Sigmoid colon (tissue), 7 donors: ENCODE measurements around the gene DNTTIP2. TPM values are rescaled to one million over a fixed set of nuclear protein-coding genes. Genes with fewer than 3 reads are reported as not detected.
"Not testable (repeated sequence)": the region's sequence is repeated elsewhere in the genome, so short reads cannot be mapped to it uniquely, and the experiment has no call there.

Experiments
- DNase-seq: peaks from one replicate; pipeline ENCODE4 v3.0.0-alpha.2; 2019
- H3K27ac ChIP-seq, 4 donors: fragments of 200-600 bp; sonication (generic); one replicate each; pipeline ENCODE4 v1.5.1; 2016 to 2019; ENCODE audit warnings: mild to moderate bottlenecking in 1 of 4
- H3K27me3 ChIP-seq, 3 donors: fragments of 200-600 bp; sonication (generic); one replicate each; pipeline ENCODE4 v1.5.1; 2019; ENCODE audit warnings: mild to moderate bottlenecking in 1 of 3
- H3K36me3 ChIP-seq, 4 donors: fragments of 200-600 bp; sonication (generic); one replicate each; pipeline ENCODE4 v1.5.1; 2016 to 2019
- H3K4me1 ChIP-seq, 4 donors: fragments of 200-600 bp; sonication (generic); one replicate each; pipeline ENCODE4 v1.5.1; 2017 to 2019
- H3K4me3 ChIP-seq, 4 donors: fragments of 200-600 bp; sonication (generic); one replicate each; pipeline ENCODE4 v1.5.1; 2017 to 2019; ENCODE audit warnings: mild to moderate bottlenecking in 2 of 4, moderate library complexity in 1 of 4
- H3K9me3 ChIP-seq, 4 donors: fragments of 200-600 bp in 3 of 4; sonication (generic) in 3 of 4; one replicate each; pipeline versions ENCODE4 v1.5.1 to v1.6.1; 2013 to 2019
- CTCF ChIP-seq, 4 experiments: fragments of 450-650 bp in 3 of 4; fragments of 200-600 bp in 1 of 4; IDR thresholded peaks; one replicate each; pipeline ENCODE4 v1.5.1; 2016 to 2019; ENCODE audit warnings: antibody characterized with exemption in 4 of 4, mild to moderate bottlenecking in 3 of 4, moderate library complexity in 2 of 4
- EP300 ChIP-seq, 4 donors: sonication (generic); formaldehyde crosslinking; IDR thresholded peaks; one replicate each; pipeline ENCODE4 v1.6.1; 2017; ENCODE audit warnings: antibody characterized with exemption in 4 of 4
- POLR2A ChIP-seq, 2 donors: fragments of 450-650 bp; IDR thresholded peaks; one replicate each; pipeline ENCODE4 v1.6.1; 2016; ENCODE audit warnings: antibody characterized with exemption in 2 of 2, mild to moderate bottlenecking in 2 of 2, moderate library complexity in 2 of 2
- POLR2AphosphoS5 ChIP-seq, 4 donors: sonication (generic); formaldehyde crosslinking; IDR thresholded peaks; one replicate each; pipeline ENCODE4 v1.6.1; 2017; ENCODE audit warnings: antibody characterized with exemption in 4 of 4
- WGBS, 2 donors: extraction: QIAGEN DNeasy Blood & Tissue Kit; methylation state at CpG; one replicate each; pipeline ENCODE4 v1.1.7; 2013; 5-methylcytosine and 5-hydroxymethylcytosine counted together
- intact Hi-C: fragments of 100-400 bp; cut with DNase I; formaldehyde crosslinking; loops from one replicate; pipeline ENCODE4 v1.15.1; 2023
- polyA plus RNA-seq, 3 donors: library from polyadenylated mRNA; stranded (reverse); fragments of 200-250 nt; gene quantifications; one replicate each; pipeline ENCODE4 v1.2.3, GENCODE V29; 2013
- total RNA-seq, 4 donors: library from RNA; depleted of rRNA; stranded (reverse); fragments of >200 nt; gene quantifications; one replicate each; pipeline ENCODE4 v1.1.0, GENCODE V29; 2016
- donor health status: healthy with polysubstance abuse.
- donor health status: Bipolar disorder and iron deficiency.
- donor health status: healthy.

The DNTTIP2 gene
- total and polyA plus RNA-seq, 7 donors, result 22.2 to 48.9 (median 29.5) TPM

DNA sequence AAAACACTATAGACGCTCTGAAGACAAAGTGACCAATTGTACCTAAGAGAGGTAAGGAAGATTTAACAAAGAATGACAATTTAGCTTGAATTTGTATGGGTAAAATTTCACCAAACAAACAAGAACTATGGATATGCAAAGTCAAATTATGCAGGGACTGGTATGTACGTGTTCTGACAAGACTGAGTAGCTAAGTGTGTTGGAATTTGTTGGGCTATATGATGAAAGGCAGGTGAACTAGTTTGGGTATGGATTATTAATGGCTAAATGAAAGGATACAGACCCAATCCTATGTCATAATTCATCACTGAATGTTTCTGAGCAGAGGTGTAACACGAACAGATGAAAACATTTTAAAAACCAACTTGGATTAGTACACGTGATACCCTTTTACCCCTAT is 7.6 kb downstream of the DNTTIP2 start:
- H3K36me3 ChIP-seq, result peaks cover 27 to 85% (median 54%) of the 10 kb centered on the region in 4 donors

GRCh38 chr1:93869653-93870052 is 9.4 kb downstream of the DNTTIP2 start:
- H3K36me3 ChIP-seq, result peaks cover 20 to 68% (median 50%) of the 10 kb centered on the region in 4 donors
- DNase-seq, result no peak
- no peaks in the 10 kb centered on the region for H3K9me3 ChIP-seq
- no peak overlapping the region for H3K4me3 ChIP-seq
- no peak overlapping the region for H3K27ac ChIP-seq
- H3K27me3 ChIP-seq, result no peaks in the 10 kb centered on the region
- no peaks in the 10 kb centered on the region for H3K4me1 ChIP-seq
- intact Hi-C loops, result loop anchor here (5.0 kb wide), 1 partner anchor 567 kb away; no protein-coding TSS in a partner anchor
- TF ChIP-seq EP300 (IDR thresholded peaks at IDR 0.05) (no peak), POLR2A (IDR thresholded peaks at IDR 0.05) (no peak), CTCF (IDR thresholded peaks at IDR 0.05) (no peak), POLR2AphosphoS5 (IDR thresholded peaks at IDR 0.05) (no peak)
- WGBS, 2 donors, result 92 to 93% methylated on average over 5 of the region's 5 CpGs

More for the DNA sequence above, 7.6 kb downstream of the DNTTIP2 start:
- no peaks in the 10 kb centered on the region for H3K9me3 ChIP-seq
- 83 to 84% methylated on average over 4 of the region's 4 CpGs for WGBS, 2 donors
- TF ChIP-seq EP300 (IDR thresholded peaks at IDR 0.05) (no peak), POLR2A (IDR thresholded peaks at IDR 0.05) (no peak), CTCF (IDR thresholded peaks at IDR 0.05) (no peak), POLR2AphosphoS5 (IDR thresholded peaks at IDR 0.05) (no peak)
- DNase-seq, result no peak
- H3K4me3 ChIP-seq, result no peak overlapping the region
- peaks cover 0 to 5% (median 2%) of the 10 kb centered on the region in 4 donors for H3K4me1 ChIP-seq
- H3K27ac ChIP-seq, result no peak overlapping the region
- no peaks in the 10 kb centered on the region for H3K27me3 ChIP-seq
- intact Hi-C loops, result loop anchor here (5.0 kb wide), 1 partner anchor 569 kb away; no protein-coding TSS in a partner anchor

- H3K27me3 ChIP-seq, H3K4me3 ChIP-seq, H3K27ac ChIP-seq, H3K9me3 ChIP-seq, DNase-seq, intact Hi-C loops, H3K4me1 ChIP-seq: not testable (repeated sequence)
- WGBS, 2 donors, result 86 to 93% methylated on average over 1 of the region's 1 CpG
- peaks cover 14 to 57% (median 41%) of the 10 kb centered on the region in 4 donors for H3K36me3 ChIP-seq
Observed at GRCh38 chr1:93868492-93868891, 10.5 kb downstream of the DNTTIP2 start.

- H3K4me1 ChIP-seq, result no peaks in the 10 kb centered on the region
- no peak overlapping the region for H3K27ac ChIP-seq
- TF ChIP-seq EP300 (IDR thresholded peaks at IDR 0.05) (no peak), POLR2AphosphoS5 (IDR thresholded peaks at IDR 0.05) (no peak), CTCF (IDR thresholded peaks at IDR 0.05) (no peak), POLR2A (IDR thresholded peaks at IDR 0.05) (no peak)
- no peak for DNase-seq
- H3K36me3 ChIP-seq, result peaks cover 0 to 24% (median 12%) of the 10 kb centered on the region in 4 donors
- WGBS, 2 donors, result 94 to 97% methylated on average over 5 of the region's 5 CpGs
- H3K9me3 ChIP-seq, result no peaks in the 10 kb centered on the region
- no peak overlapping the region for H3K4me3 ChIP-seq
- intact Hi-C loops, result no loop called here
- H3K27me3 ChIP-seq, result no peaks in the 10 kb centered on the region
Observed at GRCh38 chr1:93865253-93865652, 13.8 kb downstream of the DNTTIP2 start.

- no peak for TF ChIP-seq POLR2AphosphoS5 (IDR thresholded peaks at IDR 0.05)
- TF ChIP-seq EP300 (IDR thresholded peaks at IDR 0.05), result no peak
- TF ChIP-seq CTCF (IDR thresholded peaks at IDR 0.05), result no peak
- TF ChIP-seq POLR2A (IDR thresholded peaks at IDR 0.05), result no peak
- Histone ChIP-seq H3K27ac (no peak overlapping the region), H3K27me3 (no peaks in the 10 kb centered on the region), H3K4me1 (no peaks in the 10 kb centered on the region), H3K36me3 (peaks cover 0 to 14% (median 4%) of the 10 kb centered on the region in 4 donors), H3K4me3 (no peak overlapping the region), H3K9me3 (no peaks in the 10 kb centered on the region)
- 82 to 83% methylated on average over 3 of the region's 3 CpGs for WGBS, 2 donors
- no peak for DNase-seq
- intact Hi-C loops, result no loop called here
Observed at GRCh38 chr1:93864175-93864574, 14.8 kb downstream of the DNTTIP2 start.

DNA sequence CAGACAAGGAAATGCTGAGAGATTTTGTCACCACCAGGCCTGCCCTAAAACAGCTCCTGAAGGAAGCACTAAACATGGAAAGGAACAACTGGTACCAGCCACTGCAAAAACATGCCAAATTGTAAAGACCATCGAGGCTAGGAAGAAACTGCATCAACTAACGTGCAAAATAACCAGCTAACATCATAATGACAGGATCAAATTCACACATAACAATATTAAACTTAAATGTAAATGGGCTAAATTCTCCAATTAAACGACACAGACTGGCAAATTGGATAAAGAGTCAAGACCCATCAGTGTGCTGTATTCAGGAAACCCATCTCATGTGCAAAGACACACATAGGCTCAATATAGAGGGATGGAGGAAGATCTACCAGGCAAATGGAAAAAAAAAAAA is 21.4 kb downstream of the DNTTIP2 start:
- H3K36me3 ChIP-seq, H3K4me3 ChIP-seq, H3K4me1 ChIP-seq, H3K27ac ChIP-seq, DNase-seq, H3K9me3 ChIP-seq, H3K27me3 ChIP-seq, intact Hi-C loops: not testable (repeated sequence)
- 68 to 70% methylated on average over 3 of the region's 3 CpGs for WGBS, 2 donors

DNA sequence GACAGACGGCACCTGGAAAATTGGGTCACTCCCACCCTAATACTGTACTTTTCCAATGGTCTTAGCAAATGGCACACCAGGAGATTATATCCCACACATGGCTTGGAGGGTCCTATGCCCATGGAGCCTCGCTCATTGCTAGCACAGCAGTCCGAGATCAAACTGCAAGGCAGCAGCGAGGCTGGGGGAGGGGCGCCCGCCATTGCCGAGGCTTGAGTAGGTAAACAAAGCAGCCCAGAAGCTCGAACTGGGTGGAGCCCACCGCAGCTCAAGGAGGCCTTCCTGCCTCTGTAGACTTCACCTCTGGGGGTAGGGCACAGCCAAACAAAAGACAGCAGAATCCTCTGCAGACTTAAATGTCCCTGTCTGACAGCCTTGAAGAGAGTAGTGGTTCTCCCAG is 23.0 kb downstream of the DNTTIP2 start:
- intact Hi-C loops, H3K27ac ChIP-seq, H3K4me1 ChIP-seq, DNase-seq, H3K4me3 ChIP-seq, H3K36me3 ChIP-seq, H3K9me3 ChIP-seq, H3K27me3 ChIP-seq: not testable (repeated sequence)
- WGBS, 2 donors, result 74 to 88% methylated on average over 9 of the region's 9 CpGs
